GM19351 (cell line): ENCODE results near the gene CABLES1.
A peak's percentile ranks its signal among the peaks of the same experiment; 100 is the strongest.
"Not testable (repeated sequence)": the region's sequence is repeated elsewhere in the genome, so short reads cannot be mapped to it uniquely, and the experiment has no call there.

Experiments
- ATAC-seq: cut with Tn5 transposase; IDR thresholded peaks from one replicate; pipeline ENCODE4 v1.9.1; 2021; ENCODE audit warnings: mild to moderate bottlenecking, moderate library complexity; ENCODE audit not compliant: unreplicated experiment

The CABLES1 gene

GRCh38 chr18:23281626-23282436, 146.5 kb downstream of the CABLES1 start:
- ATAC-seq, result no peak

GRCh38 chr18:23282437-23282781, 147.1 kb downstream of the CABLES1 start:
- no peak for ATAC-seq

- peak; percentile 76 for ATAC-seq
Measured at GRCh38 chr18:23283916-23284430, 148.7 kb downstream of the CABLES1 start.

DNA sequence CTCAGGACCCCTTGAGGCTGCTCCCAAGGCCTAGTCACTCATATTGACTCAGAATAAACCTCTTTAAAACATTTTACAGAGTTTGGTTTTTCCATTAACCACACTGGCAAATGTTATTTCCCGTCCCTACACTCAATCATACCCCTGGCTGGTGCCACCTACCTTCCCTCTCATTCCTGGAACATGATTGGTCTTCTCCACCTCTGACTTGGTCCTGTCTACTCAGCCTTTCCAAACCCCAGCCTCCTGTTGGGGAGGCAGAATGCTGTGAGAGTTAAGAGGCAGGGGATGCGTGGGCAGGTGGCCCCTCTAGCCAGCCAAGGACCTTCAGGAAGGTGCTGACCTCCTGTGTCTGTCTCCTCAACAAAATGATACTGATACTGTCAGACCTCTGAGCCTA, 149.3 kb downstream of the CABLES1 start:
- no peak for ATAC-seq

DNA sequence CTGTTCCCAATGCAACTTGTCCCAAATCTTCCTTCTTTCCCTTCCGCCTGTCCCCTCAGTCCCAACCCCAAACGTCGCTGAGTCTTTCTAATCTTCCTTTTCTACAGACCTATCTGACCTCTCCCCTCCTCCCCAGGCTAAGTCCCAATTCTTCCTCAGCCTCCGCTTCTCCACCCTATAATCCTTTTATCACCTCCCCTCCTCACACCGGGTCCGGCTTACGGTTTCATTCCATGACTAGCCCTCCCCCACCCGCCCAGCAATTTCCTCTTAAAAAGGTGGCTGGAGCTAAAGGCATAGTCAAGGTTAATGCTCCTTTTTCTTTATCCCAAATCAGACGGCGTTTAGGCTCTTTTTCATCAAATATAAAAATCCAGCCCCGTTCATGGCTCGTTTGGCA, 150.3 kb downstream of the CABLES1 start:
- ATAC-seq, result not testable (repeated sequence)

DNA sequence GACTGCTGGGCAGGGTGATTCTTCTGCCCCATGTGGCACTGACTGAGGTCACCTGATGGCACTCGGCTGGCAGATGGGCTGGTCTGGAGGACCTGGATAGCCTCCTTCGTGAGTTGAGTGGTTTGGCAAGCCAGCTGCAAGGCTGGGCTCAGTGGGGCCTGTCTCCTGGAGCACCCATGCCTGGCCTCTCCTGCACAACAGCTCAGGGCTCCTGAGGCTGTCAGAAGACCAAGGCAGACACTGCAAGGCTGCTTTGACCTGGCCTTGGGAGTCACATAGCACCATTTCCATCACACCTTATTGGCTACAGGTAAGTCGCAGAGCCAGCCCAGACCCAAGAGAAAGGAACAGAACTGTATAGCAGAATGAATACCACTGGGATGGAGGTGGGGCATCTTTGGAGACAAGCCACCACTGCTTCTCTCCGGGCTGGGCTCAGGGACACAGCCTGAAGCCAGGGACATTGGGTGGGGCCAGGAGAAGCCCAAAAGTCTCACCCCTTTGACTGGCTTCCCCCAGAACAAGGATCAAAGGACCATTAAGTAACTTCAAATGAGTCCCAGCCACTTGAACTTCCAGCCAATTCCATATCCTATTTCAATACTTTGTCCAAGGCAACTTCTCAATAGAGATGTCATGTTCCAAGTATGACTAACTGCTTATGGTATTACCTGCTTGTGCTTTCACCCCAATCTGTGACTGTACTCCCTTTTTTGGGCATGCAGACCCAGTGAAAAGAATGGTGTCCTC, 156.3 kb downstream of the CABLES1 start:
- ATAC-seq, result no peak

DNA sequence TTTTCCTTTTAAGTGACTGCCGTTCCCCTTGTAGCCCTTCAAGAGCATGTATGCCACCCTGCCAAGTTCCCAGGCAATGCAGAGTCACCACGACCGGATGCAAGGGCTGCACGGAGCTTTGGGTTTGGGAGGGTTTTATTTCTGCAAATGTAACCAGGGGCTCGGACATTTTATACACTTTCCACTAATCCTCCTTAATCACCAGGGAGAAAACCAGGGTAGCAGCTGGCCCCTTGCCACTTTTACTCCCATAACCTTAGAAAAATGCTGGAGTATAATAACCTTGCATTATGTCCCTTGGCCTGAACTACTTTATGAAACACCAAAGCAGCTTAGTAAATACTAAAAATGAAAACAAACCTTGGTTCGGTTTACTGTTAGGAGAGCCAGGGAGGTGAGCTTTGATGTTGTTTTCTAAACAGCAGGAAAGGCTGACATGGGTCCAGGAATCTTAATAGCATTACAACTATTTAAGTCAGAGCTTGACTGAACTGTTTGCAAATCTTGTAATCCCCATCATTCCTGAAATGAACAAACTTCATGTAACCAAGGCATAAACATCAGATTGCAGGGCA, 165.0 kb downstream of the CABLES1 start:
- ATAC-seq, result no peak

DNA sequence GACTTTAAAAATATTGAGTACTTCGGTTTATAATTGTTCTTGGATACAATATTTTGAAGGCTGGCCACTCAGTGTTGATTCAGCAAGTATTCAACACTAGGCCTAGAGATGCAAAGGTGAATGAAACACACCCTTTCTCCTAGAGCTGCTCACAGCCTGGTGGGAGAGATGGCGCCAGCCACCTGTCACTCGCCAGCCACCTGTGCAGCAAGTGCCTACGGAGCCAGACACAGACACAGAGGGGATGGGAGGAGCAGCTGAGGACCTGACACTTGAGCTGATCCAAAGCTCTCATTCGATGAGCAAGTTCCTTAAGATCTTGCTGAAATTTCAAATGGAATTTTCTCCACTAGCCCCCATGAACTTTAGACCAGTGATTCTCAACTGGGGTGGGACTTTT, 166.7 kb downstream of the CABLES1 start:
- ATAC-seq, result no peak

- ATAC-seq, result no peak
Measured at GRCh38 chr18:23302511-23302850, 167.2 kb downstream of the CABLES1 start.

GRCh38 chr18:23302851-23303527, 167.7 kb downstream of the CABLES1 start:
- no peak for ATAC-seq

GRCh38 chr18:23306822-23307221, 171.5 kb downstream of the CABLES1 start:
- ATAC-seq, result peak; percentile 98

GRCh38 chr18:23307567-23308295, 172.4 kb downstream of the CABLES1 start:
- ATAC-seq, result no peak
